GM12801 (cell line): ENCODE data around the gene IL6.

Experiments
- CTCF ChIP-seq: IDR thresholded peaks from one replicate; pipeline ENCODE4 v1.5.1; 2011; ENCODE audit warnings: control low read depth; ENCODE audit not compliant: insufficient read length; ENCODE audit errors: extremely low read depth

Gene IL6

GRCh38 chr7:22725585-22725984 lies 1.4 kb upstream of the IL6 start:
- TF ChIP-seq CTCF: no peak

GRCh38 chr7:22726345-22726906 lies 574 bp upstream of the IL6 start:
- TF ChIP-seq CTCF: no peak

GRCh38 chr7:22727714-22728035 lies 675 bp downstream of the IL6 start:
- TF ChIP-seq CTCF: no peak

GRCh38 chr7:22728401-22729029 lies 1.5 kb downstream of the IL6 start:
- TF ChIP-seq CTCF: no peak

- no peak for TF ChIP-seq CTCF
These were observed 2.3 kb downstream of the IL6 start for GRCh38 chr7:22729180-22729825.

GRCh38 chr7:22730066-22730710 lies 3.2 kb downstream of the IL6 start:
- no peak for TF ChIP-seq CTCF

GRCh38 chr7:22730921-22731654 lies 4.1 kb downstream of the IL6 start:
- no peak for TF ChIP-seq CTCF
